LoVo (cell line): Measurements from ENCODE around the gene UBE2L3.
"Not testable (repeated sequence)": the region's sequence is repeated elsewhere in the genome, so short reads cannot be mapped to it uniquely, and the experiment has no call there.

ENCODE experiments used
- DNase-seq: peaks from one replicate; pipeline ENCODE4 v3.0.0-alpha.2; 2016; ENCODE audit warnings: low spot score

The UBE2L3 gene

DNA sequence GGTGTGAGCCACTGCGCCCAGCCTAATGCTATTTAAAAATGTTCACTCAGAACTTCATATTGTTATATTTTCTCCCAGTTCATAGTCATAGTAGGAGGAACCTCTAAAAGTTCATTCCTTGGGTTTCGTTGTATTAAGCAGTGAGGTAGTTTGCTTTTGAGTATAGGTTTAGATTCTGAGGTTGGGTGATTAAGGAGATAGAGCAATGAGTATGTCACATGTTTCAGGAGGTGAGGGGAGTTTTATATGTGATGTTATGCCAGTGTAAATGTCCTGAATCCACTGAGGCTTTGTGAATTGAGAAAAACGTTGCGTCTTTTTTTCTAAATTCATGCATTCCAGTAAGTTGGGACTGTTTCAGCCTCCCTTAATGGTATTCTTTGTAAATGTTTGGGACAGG is 4.2 kb downstream of the UBE2L3 start:
- DNase-seq, result no peak

GRCh38 chr22:21573293-21573734 is 5.8 kb downstream of the UBE2L3 start:
- no peak for DNase-seq

DNA sequence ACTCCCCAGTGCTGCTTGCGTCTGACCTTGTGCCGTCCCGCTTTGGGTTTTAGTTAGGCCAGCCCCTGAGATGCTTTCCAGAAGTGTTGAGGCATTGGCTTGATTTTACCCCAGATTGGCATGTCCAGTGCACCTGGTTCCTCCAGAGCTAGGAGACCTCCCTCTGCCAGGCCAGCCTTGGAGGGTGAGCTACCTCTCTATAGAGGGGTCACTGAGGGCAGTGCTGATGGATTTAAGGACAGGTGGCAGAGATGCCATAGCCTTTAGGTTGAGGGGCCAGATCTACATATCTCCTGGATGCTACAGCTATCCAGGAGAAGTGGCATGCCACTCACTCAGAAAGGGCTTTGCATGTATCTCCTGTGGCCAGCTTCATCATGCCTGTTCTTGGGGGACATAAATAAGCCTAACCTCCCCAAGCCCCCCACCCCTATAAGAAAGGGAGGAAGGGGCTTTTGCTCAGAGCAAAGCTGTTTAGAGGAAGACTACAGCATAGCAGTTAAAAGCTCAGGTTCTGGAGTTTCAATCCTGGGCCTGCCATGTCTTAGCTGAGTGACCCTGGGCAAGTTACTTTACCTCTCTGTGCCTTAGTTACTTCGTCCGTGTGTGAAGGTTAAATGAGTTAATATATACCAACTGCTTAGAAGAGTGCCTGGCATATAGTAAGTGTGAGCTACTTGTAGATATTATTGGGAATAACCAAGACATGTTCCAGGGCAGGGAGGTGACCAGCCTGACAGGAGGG is 6.4 kb downstream of the UBE2L3 start:
- DNase-seq, result no peak

GRCh38 chr22:21579474-21579851 is 11.9 kb downstream of the UBE2L3 start:
- no peak for DNase-seq

- DNase-seq, result not testable (repeated sequence)
These were observed 13.1 kb downstream of the UBE2L3 start for GRCh38 chr22:21580623-21581007.

GRCh38 chr22:21581009-21581713 is 13.6 kb downstream of the UBE2L3 start:
- not testable (repeated sequence) for DNase-seq

DNA sequence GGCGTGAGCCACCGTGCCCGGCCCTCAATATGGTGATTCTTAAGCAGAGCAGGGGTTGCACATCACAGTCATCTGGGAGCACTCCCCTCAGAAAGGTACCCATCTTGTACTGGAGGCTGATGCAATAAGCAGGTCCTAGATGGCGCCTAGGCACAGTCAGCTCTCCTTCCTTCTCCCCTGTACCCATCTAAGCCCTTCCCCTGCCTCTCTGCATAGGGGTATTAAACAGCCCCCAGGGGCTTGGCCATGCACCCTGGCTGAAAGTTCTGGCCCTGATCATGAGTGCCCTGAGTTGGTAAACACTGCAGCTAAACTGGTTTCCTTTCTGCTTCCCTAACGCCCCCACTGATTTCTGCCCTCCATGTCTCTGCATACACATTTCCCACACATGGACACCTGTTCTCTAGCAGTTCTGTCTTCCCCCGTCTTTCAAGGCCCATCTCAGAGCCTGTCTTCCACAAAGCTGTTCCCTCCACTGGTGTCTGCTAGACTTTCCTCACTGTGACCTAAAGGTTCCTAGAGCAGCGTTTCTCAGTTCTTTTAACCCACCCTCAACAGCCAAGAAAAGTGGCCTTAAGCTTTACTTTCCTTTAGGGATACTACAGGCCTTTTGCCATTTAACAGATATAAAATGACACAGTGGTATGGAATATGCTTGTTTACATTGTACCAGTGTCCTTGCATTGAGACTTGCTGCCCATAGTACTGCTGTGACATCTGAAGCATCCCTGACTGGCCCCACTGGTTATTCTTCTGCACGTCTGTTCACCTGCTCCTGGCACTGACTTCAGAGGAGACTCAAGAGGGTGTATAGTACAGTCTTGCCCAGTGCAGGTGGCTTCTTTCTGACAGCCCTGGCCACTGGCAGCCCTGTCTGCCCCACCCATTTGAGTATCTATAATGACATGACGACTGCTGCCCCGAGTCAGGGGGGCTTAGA is 15.6 kb downstream of the UBE2L3 start:
- DNase-seq, result no peak

DNA sequence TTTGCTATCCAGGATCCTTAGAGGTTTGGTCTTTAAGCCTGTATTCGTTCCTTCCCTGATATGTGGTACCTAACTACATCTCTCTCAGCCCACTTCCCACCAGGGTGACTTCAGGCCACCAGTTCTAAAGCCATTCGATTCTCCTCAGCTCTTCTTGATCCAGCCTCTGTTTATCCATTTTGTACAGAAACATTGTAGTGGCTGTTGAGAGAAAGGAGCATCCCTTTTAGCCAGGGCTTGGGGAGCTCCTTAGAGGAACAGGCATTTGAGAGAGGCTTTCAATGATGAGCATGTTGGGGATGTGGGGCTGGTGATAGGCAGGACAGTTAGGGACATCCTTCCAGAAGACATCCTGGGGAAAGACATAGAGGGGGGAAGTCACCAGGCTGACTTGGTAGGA is 17.9 kb downstream of the UBE2L3 start:
- no peak for DNase-seq

GRCh38 chr22:21587803-21588611 is 20.5 kb downstream of the UBE2L3 start:
- DNase-seq, result no peak

DNA sequence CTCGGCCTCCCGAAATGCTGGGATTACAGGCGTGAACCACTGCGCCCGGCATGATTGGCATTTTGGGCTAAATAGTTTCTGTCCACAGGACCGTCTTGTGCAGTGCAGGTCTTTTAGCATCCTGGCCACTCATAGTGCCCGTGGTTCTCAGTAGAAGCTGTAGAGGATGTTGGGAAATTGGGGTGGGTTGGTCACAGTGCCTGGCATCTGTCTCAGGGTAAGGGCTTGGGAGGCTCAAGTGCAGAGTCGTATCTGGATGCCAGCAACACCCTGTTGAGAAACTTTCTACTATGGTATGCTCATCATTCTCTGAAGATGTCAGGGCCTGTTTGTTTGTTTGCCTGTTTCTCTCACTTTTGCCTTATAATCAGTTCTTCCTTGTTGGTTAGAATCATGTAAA is 21.9 kb downstream of the UBE2L3 start:
- no peak for DNase-seq

DNA sequence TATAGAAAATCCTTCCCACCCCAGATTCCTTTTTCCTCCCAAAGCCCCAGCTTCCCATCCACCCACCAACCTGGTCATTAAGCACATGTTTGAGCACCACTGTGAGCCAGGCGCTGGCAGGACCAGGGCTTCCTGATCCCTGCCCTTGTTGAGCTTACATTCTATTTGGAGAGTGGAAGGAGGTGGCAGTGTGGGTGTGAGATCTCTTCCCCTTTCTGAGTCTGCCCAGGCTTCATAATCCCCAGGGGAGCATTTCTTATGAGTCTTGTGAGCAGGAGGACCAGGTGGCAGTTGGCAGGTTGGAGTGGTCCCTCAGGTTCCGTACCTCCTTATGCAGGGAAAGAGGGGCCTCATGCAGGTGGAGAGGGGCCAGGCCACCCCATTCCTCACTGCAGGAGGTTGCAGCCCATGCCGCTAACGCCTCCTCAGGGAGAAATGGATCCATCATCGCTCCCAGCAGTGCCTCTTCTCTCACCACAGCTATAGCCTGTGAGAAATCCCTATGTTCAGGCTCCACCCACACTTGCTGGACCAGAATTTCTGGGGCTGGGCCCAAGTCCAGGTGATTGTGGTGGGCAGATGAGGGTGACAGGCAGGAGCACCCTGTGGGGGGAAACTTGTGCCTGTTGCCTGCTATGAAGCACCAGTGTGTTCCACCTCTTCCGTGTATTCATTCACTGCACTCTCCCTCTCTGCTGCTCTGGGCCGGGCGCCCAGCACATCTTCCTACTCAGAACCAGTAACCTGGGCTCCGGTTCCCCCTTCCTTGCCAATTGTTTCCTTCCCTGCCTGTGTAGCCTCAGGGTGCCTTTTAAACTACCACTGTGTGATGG is 23.5 kb downstream of the UBE2L3 start:
- no peak for DNase-seq

DNA sequence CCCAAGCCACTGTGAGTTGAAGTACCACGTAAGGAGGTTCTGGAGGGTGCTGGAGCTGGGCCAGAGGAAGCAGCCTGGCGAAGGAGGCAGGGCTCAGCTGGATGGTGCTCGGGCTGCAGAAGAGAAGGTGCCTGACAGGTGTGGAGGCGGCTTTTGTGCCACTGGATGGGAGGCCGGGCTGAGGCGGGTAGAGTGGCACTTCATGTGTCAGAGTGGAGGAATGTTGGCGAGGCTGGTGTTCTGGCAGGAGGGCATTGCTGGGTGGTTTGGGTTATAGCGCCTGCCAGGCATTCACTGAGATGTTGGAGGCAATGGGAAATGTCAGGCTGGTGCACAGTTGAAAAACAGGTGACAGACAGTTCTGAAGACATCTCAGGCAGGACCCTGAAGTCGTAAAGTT is 24.2 kb downstream of the UBE2L3 start:
- DNase-seq, result no peak

DNA sequence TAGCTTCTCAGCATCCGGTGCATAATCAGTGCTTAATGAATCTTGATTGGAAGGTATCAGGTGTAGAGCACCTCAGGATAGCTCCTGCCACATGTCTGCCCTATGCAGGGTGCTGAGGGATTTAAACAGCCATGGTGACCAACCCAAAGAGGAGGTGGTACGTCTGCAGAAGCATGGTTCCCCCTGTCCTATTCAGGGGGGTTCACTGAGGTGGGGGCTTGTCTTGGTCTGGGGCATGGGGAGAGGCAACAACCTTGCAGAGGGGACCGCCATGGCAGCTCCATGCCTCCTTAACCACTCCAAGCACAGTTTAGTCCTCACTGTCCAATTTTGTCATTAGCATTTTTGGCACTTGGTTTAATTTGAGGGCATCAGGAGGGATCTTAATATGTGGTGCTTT is 24.9 kb downstream of the UBE2L3 start:
- DNase-seq, result no peak

DNA sequence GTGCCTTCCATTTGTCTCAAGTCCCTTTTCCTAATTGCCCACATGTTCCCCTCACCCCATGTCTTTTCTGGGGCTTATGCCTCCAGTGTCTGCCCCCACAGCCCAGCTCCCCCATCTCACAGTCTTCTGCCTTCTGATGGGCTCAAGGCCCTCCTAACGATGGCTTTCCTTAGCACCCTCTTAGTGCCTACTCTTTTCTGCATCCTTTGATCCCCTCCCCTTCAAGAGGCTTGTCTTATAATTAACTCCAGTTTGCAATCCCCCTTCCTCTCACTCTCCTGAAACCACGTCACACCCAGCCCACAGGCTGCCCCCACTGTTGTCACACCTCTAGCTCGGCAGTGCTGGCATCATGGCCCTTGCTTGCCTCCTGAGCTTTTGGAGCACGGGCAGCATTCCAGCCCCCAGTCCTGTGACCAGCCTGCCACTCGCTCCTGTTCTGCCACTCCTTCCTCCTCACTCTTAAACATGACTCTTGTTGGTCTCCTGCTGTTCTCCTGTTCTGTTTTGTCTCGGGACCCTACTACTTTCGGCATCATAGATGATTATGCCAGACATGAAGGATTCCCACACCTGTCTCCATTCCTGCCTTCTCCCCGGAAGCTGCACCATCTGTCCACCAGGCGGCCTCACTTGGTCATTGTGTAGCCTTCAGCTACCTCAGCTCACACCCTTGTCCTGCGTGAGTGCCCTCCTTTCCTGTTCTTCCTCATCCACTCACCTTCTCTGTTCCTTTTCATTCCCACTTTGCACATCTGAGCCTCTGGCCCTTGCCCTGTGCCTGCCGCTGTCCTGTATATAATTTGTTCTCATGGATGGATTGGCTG is 26.1 kb downstream of the UBE2L3 start:
- DNase-seq, result no peak

DNA sequence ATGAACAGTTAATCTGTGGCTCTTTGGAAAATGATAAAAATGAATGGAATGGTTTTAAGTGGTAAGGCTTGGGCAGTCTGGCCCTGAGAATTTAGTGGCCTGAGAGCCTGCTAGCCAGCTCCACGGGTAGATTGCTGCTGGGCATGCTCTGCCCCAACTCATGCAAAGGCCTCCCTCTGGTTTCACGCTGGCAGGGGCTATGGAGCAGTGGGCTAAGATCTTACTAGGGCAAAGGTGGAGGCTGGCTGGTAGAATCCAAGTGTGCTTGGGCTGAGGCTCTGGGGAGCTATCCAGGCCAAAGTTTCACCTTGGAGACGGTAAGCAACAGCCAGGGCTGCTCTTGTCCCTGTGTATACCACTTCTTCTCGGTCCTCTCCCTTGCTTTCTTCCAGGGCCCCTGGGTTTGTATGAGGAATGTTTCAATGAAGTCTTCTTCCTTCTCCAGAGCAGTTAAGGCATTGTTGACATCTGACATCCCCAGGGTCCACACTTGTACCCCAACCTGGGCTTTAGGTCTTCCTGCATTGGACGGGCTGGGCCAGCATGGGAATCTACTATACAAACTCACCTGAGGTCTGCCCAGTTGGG is 27.4 kb downstream of the UBE2L3 start:
- DNase-seq, result no peak

DNA sequence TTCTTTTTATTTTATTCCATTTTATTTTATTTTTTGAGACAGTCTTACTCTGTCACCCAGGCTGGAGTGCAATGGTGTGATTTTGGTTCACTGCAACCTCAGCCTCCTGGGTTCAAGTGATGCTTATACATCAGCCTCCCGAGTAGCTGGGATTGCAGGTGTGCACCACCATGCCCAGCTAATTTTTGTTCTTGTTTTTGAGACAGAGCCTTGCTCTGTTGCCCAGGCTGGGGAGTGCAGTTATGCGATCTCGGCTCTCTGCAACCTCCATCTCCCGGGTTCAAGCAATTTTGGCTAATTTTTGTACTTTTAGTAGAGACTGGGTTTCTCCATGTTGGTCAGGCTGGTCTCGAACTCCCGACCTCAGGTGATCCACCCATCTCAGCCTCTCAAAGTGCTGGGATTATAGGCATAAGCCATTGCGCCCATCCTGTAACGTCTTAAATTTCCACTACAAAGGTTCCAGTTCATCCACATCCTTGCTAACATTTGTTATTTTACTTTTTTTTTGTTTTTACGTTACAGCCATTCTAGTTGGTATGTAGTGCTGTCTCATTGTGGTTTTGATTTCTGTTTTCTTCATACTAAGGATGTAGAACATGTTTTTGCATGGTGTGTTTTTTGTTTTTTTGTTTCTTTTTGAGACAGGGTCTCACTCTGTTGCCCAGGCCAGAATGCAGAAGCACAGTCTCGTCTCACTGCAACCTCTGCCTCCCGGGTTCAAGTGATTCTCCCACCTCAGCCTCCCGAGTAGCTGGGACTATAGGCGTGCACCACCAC is 29.0 kb downstream of the UBE2L3 start:
- not testable (repeated sequence) for DNase-seq

DNA sequence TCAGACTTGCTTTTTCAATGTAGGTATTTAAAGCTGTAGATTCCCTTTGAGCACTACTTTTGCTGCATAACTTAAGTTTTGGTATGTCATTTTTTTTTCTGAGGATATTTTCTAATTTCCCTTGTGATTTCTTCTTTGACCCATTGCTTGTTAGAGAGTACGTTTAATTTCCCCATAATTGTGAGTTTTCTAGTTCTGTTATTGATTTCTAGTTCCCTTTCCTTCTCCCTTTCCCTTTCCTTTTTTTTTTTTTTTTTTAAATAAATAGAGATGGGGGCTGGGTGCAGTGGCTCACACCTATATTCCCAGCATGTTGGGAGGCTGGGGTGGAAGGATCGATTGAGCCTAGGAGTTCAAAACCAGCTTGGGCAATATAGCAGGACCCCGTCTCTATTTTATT is 30.8 kb downstream of the UBE2L3 start:
- no peak for DNase-seq

- no peak for DNase-seq
These were observed 31.8 kb downstream of the UBE2L3 start for GRCh38 chr22:21599053-21599893.
